DOHH2 (cell line): ENCODE data around the gene LRPPRC.

ENCODE experiments used
- H3F3A ChIP-seq: fragments of 200-600 bp; sonication (generic), shearing (Covaris generic); 2 replicates; pipeline ENCODE4 v1.6.0; 2016; ENCODE audit warnings: antibody characterized with exemption, mild to moderate bottlenecking; ENCODE audit not compliant: control insufficient read depth, insufficient read depth
- H3K27ac ChIP-seq: fragments of 200-600 bp; sonication (generic); 2 replicates; pipeline ENCODE4 v1.5.1; 2014; ENCODE audit warnings: low read depth, mild to moderate bottlenecking, low read length, moderate library complexity
- H3K27me3 ChIP-seq: fragments of 200-600 bp; sonication (generic); 2 replicates; pipeline ENCODE4 v1.6.1; 2014; ENCODE audit warnings: mild to moderate bottlenecking, low read length, mixed read lengths; ENCODE audit not compliant: control insufficient read depth
- H3K36me3 ChIP-seq: fragments of 200-600 bp; sonication (generic); 2 replicates; pipeline ENCODE4 v1.6.1; 2014; ENCODE audit warnings: mild to moderate bottlenecking, low read length, moderate library complexity, mixed read lengths; ENCODE audit not compliant: control insufficient read depth
- H3K4me1 ChIP-seq: fragments of 200-600 bp; sonication (generic); 2 replicates; pipeline ENCODE4 v1.6.1; 2014; ENCODE audit warnings: mild to moderate bottlenecking, low read length, mixed read lengths; ENCODE audit not compliant: control insufficient read depth
- H3K4me2 ChIP-seq: fragments of 200-600 bp; sonication (generic); 2 replicates; pipeline ENCODE4 v1.6.0; 2014; ENCODE audit warnings: mild to moderate bottlenecking, low read length, moderate library complexity
- H3K4me3 ChIP-seq: fragments of 200-600 bp; sonication (generic); 2 replicates; pipeline ENCODE4 v1.5.1; 2014; ENCODE audit warnings: mild to moderate bottlenecking, low read length, mixed read lengths
- H3K79me2 ChIP-seq: fragments of 200-600 bp; sonication (generic); 2 replicates; pipeline ENCODE4 v1.6.1; 2014; ENCODE audit warnings: mild to moderate bottlenecking, low read length, mixed read lengths; ENCODE audit not compliant: control insufficient read depth
- H3K9me2 ChIP-seq: fragments of 200-600 bp; sonication (generic); replicated peaks from 2 replicates; pipeline ENCODE4 v1.6.1; 2014; ENCODE audit warnings: mild to moderate bottlenecking, low read length, mixed read lengths; ENCODE audit not compliant: control insufficient read depth
- H3K9me3 ChIP-seq: fragments of 200-600 bp; sonication (generic); 2 replicates; pipeline ENCODE4 v1.6.1; 2014; ENCODE audit warnings: antibody characterized with exemption, low read length, mixed read lengths; ENCODE audit not compliant: control insufficient read depth, insufficient read depth
- H4K20me1 ChIP-seq: fragments of 200-600 bp; sonication (generic); 2 replicates; pipeline ENCODE4 v1.6.0; 2014; ENCODE audit warnings: low read depth, mild to moderate bottlenecking, antibody characterized with exemption, low read length, moderate library complexity; ENCODE audit not compliant: control insufficient read depth, insufficient read depth
- EZH2phosphoT487 ChIP-seq: fragments of 200-600 bp; sonication (generic); IDR thresholded peaks from 2 replicates; pipeline ENCODE4 v1.6.1; 2017; ENCODE audit warnings: borderline replicate concordance, mild to moderate bottlenecking, antibody characterized with exemption, low read length, moderate library complexity, mixed read lengths
- TF ChIP-seq, protein P1 (sequence below): fragments of 200-600 bp; sonication (generic); IDR thresholded peaks from one replicate; pipeline ENCODE4 v1.5.1; 2014; ENCODE audit warnings: antibody characterized with exemption, mild to moderate bottlenecking, low read depth, low read length; ENCODE audit not compliant: poor library complexity, severe bottlenecking

LRPPRC gene

DNA sequence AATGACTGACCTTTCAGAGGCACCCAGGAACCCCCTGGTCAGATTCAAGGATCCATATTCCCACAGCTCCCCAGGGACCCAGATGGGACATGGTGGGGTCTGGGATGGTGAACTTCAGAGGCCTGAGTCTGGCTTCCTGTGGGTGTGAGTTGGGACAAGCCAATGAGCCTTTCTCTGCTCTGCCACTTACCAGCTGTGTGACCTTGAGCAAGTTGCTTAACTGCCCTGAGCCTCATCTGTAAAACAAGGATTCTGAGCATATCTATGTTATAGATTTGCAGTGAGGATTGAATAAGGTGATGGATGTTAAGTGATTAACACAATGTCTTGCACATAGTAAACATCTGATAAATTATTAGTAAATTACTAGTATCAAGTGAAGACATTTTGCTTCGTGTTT is 150.6 kb downstream of the LRPPRC start:
- Histone ChIP-seq H3K4me2 (no peak overlapping the region), H3K4me3 (no peak overlapping the region), H3F3A (no peaks in the 10 kb centered on the region), H3K4me1 (peaks cover 9% of the 10 kb centered on the region), H3K36me3 (no peaks in the 10 kb centered on the region), H3K9me2 (no peaks in the 10 kb centered on the region), H4K20me1 (no peaks in the 10 kb centered on the region), H3K27ac (no peak overlapping the region), H3K27me3 (peaks cover 3% of the 10 kb centered on the region; the same call in 1 of the 2 replicates), H3K79me2 (no peaks in the 10 kb centered on the region), H3K9me3 (no peaks in the 10 kb centered on the region)
- no peak for TF ChIP-seq EZH2phosphoT487
- TF ChIP-seq, protein P1, sequence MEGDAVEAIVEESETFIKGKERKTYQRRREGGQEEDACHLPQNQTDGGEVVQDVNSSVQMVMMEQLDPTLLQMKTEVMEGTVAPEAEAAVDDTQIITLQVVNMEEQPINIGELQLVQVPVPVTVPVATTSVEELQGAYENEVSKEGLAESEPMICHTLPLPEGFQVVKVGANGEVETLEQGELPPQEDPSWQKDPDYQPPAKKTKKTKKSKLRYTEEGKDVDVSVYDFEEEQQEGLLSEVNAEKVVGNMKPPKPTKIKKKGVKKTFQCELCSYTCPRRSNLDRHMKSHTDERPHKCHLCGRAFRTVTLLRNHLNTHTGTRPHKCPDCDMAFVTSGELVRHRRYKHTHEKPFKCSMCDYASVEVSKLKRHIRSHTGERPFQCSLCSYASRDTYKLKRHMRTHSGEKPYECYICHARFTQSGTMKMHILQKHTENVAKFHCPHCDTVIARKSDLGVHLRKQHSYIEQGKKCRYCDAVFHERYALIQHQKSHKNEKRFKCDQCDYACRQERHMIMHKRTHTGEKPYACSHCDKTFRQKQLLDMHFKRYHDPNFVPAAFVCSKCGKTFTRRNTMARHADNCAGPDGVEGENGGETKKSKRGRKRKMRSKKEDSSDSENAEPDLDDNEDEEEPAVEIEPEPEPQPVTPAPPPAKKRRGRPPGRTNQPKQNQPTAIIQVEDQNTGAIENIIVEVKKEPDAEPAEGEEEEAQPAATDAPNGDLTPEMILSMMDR, result no peak

GRCh38 chr2:43842866-43843226 is 152.9 kb downstream of the LRPPRC start:
- no peaks in the 10 kb centered on the region for H3K9me2 ChIP-seq
- H3K36me3 ChIP-seq, result no peaks in the 10 kb centered on the region
- TF ChIP-seq, protein P1, result no peak
- no peak for TF ChIP-seq EZH2phosphoT487
- no peak overlapping the region for H3K4me3 ChIP-seq
- no peak overlapping the region for H3K27ac ChIP-seq
- H3K4me1 ChIP-seq, result peaks cover 1% of the 10 kb centered on the region
- peaks cover 3% of the 10 kb centered on the region; the same call in 1 of the 2 replicates for H3K27me3 ChIP-seq
- no peaks in the 10 kb centered on the region for H3K79me2 ChIP-seq
- no peaks in the 10 kb centered on the region for H4K20me1 ChIP-seq
- H3F3A ChIP-seq, result no peaks in the 10 kb centered on the region
- H3K4me2 ChIP-seq, result no peak overlapping the region
- no peaks in the 10 kb centered on the region for H3K9me3 ChIP-seq

- H3K9me3 ChIP-seq, result no peaks in the 10 kb centered on the region
- no peaks in the 10 kb centered on the region for H3K79me2 ChIP-seq
- no peak overlapping the region for H3K4me3 ChIP-seq
- no peak overlapping the region for H3K4me2 ChIP-seq
- H4K20me1 ChIP-seq, result no peaks in the 10 kb centered on the region
- H3K27ac ChIP-seq, result no peak overlapping the region
- H3K4me1 ChIP-seq, result no peaks in the 10 kb centered on the region
- peaks cover 3% of the 10 kb centered on the region; the same call in 1 of the 2 replicates for H3K27me3 ChIP-seq
- H3K36me3 ChIP-seq, result no peaks in the 10 kb centered on the region
- no peaks in the 10 kb centered on the region for H3F3A ChIP-seq
- no peaks in the 10 kb centered on the region for H3K9me2 ChIP-seq
- no peak for TF ChIP-seq EZH2phosphoT487
- TF ChIP-seq, protein P1, result no peak
These were observed 153.6 kb downstream of the LRPPRC start for GRCh38 chr2:43841949-43842865.
